ENCODE results near the gene NTSR2.

DNA sequence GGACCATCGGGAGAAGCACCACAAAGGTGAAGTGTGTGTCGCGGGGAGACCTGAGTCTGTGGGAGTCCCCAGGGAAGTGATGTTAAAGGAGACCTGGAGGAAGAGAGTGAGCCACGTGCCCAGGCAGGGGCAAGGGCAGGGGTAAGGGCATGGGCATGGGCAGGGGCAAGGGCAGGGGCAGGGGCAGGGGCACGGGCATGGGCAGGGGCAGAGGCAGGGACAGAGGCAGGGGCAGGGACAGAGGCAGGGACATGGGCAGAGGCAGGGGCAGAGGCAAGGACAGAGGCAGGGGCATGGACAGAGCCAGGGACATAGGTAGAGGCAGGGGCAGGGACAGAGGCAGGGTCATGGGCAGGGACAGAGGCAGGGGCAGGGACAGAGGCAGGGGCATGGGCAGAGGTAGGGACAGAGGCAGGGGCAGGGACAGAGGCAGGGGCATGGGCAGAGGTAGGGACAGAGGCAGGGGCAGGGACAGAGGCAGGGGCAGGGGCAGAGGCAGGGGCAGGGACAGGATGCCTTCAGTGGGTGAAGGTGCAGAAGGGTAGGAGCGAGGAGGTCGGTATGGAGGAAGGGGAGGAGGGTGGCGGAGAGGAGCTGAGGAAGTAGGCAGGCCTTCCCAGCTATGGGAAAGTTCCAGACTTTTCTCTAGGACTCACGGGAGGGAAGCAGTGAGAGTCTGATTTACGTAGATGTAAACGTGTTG, 33.3 kb downstream of the NTSR2 start:
- TF ChIP-seq EP300 (IDR thresholded peaks at IDR 0.05) (no peak), POLR2A (IDR thresholded peaks at IDR 0.05; ENCODE audit: low read length) (no peak), JUN (IDR thresholded peaks at IDR 0.05) (no peak), MAZ (IDR thresholded peaks at IDR 0.05; ENCODE audit: borderline replicate concordance, low read depth, low read length) (no peak)

Data from A549 (cell line).